Colonic mucosa (tissue), 4 donors: Measurements from ENCODE around the gene IQCF5. TPM values are rescaled to one million over a fixed set of nuclear protein-coding genes. Genes with fewer than 3 reads are reported as not detected.
"Not testable (repeated sequence)": the region's sequence is repeated elsewhere in the genome, so short reads cannot be mapped to it uniquely, and the experiment has no call there.

Source experiments
- DNase-seq: peaks from one replicate; pipeline ENCODE4 v3.0.0-alpha.2; 2020
- H3K27ac ChIP-seq: fragments of 200-600 bp; one replicate; pipeline ENCODE4 v1.8.0; 2021
- H3K27me3 ChIP-seq: fragments of 200-600 bp; one replicate; pipeline ENCODE4 v1.8.0; 2021
- H3K36me3 ChIP-seq: fragments of 200-600 bp; one replicate; pipeline ENCODE4 v1.8.0; 2021
- H3K4me1 ChIP-seq: fragments of 200-600 bp; one replicate; pipeline ENCODE4 v1.8.0; 2021; ENCODE audit warnings: mild to moderate bottlenecking
- H3K4me3 ChIP-seq: fragments of 200-600 bp; one replicate; pipeline ENCODE4 v1.8.0; 2021
- H3K9ac ChIP-seq, 2 donors: one replicate each; pipeline ENCODE4 v1.7.0; 2013; ENCODE audit warnings: control low read depth in 2 of 2, low read depth in 2 of 2, low read length in 2 of 2
- H3K9me3 ChIP-seq: fragments of 200-600 bp; one replicate; pipeline ENCODE4 v1.8.0; 2021
- CTCF ChIP-seq: fragments of 200-600 bp; IDR thresholded peaks from one replicate; pipeline ENCODE4 v1.8.0; 2022; ENCODE audit warnings: antibody characterized with exemption, mild to moderate bottlenecking
- intact Hi-C: fragments of 100-400 bp; cut with DNase I; formaldehyde crosslinking; loops from one replicate; pipeline ENCODE4 v1.14.1; 2022
- total RNA-seq, 2 donors: library from RNA; stranded (reverse); fragmentation: NEBNext Ultra II Directional in 1 of 2; extraction: Animal tissue kit (Norgen Biotek cat#: 25700) in 1 of 2; gene quantifications; one replicate each; pipeline ENCODE4 v1.2.1, GENCODE V29; 2021
- donor health status: healthy.
- donor health status: DM: no; HTN: no; CAD: no.
- donor health status: DM: no; HTN: no; CAD: no.

The IQCF5 gene
- total RNA-seq, 2 donors from 2014 or later: not detected

GRCh38 chr3:51874889-51875288 is 512 bp downstream of the IQCF5 start:
- no peaks in the 10 kb centered on the region for H3K9me3 ChIP-seq
- H3K36me3 ChIP-seq: no peaks in the 10 kb centered on the region
- no peaks in the 10 kb centered on the region for H3K27me3 ChIP-seq
- no peak for DNase-seq
- no peak overlapping the region for H3K27ac ChIP-seq
- no peak overlapping the region for H3K4me3 ChIP-seq
- no peaks in the 10 kb centered on the region for H3K4me1 ChIP-seq
- intact Hi-C loops: no loop called here
- no peak for TF ChIP-seq CTCF
- no peak overlapping the region for H3K9ac ChIP-seq

GRCh38 chr3:51874411-51874810 is 990 bp downstream of the IQCF5 start:
- H3K9me3 ChIP-seq: no peaks in the 10 kb centered on the region
- H3K4me1 ChIP-seq: no peaks in the 10 kb centered on the region
- no peak for TF ChIP-seq CTCF
- no peaks in the 10 kb centered on the region for H3K36me3 ChIP-seq
- H3K27ac ChIP-seq: no peak overlapping the region
- no peak overlapping the region for H3K4me3 ChIP-seq
- no peak overlapping the region for H3K9ac ChIP-seq
- H3K27me3 ChIP-seq: no peaks in the 10 kb centered on the region
- intact Hi-C loops: no loop called here
- no peak for DNase-seq

GRCh38 chr3:51873876-51874275 is 1.5 kb downstream of the IQCF5 start:
- Histone ChIP-seq H3K36me3 (no peaks in the 10 kb centered on the region), H3K27me3 (no peaks in the 10 kb centered on the region), H3K4me3 (no peak overlapping the region), H3K4me1 (no peaks in the 10 kb centered on the region), H3K9ac (no peak overlapping the region), H3K27ac (no peak overlapping the region), H3K9me3 (no peaks in the 10 kb centered on the region)
- TF ChIP-seq CTCF: no peak
- DNase-seq: no peak
- intact Hi-C loops: no loop called here

GRCh38 chr3:51873253-51873766 is 2.1 kb downstream of the IQCF5 start:
- Histone ChIP-seq H3K9ac (no peak overlapping the region), H3K27me3 (no peaks in the 10 kb centered on the region), H3K9me3 (no peaks in the 10 kb centered on the region), H3K27ac (no peak overlapping the region), H3K4me3 (no peak overlapping the region), H3K36me3 (no peaks in the 10 kb centered on the region), H3K4me1 (no peaks in the 10 kb centered on the region)
- intact Hi-C loops: no loop called here
- no peak for DNase-seq
- TF ChIP-seq CTCF: no peak

- no peak overlapping the region for H3K9ac ChIP-seq
- H3K9me3 ChIP-seq: no peaks in the 10 kb centered on the region
- H3K27me3 ChIP-seq: no peaks in the 10 kb centered on the region
- H3K27ac ChIP-seq: no peak overlapping the region
- no peak for DNase-seq
- no peak overlapping the region for H3K4me3 ChIP-seq
- intact Hi-C loops: no loop called here
- no peaks in the 10 kb centered on the region for H3K4me1 ChIP-seq
- H3K36me3 ChIP-seq: no peaks in the 10 kb centered on the region
- TF ChIP-seq CTCF: no peak
Measured at GRCh38 chr3:51869304-51869703, 6.1 kb downstream of the IQCF5 start.

DNA sequence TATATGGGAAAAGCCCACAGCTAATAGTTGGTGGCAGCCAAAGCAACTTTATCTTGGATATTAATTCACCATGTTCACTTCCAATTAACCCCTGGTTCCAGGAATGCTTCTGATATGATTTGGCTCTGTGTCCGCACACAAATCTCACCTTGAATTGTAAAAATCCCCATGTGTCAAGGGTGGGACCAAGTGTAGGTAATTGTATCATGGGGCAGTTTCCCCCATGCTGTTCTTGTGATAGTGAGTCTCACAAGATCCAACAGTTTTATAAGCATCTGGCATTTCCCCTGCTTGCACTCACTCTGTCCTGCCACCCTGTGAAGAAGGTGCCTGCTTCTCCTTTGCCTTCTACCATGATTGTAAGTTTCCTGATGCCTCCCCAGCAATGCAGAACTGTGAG is 6.5 kb downstream of the IQCF5 start:
- intact Hi-C loops, H3K9ac ChIP-seq, H3K9me3 ChIP-seq, H3K4me1 ChIP-seq, H3K27ac ChIP-seq, DNase-seq, H3K4me3 ChIP-seq, H3K36me3 ChIP-seq, H3K27me3 ChIP-seq: not testable (repeated sequence)
